ENCODE measurements around the gene ZNF385C. TPM values are rescaled to one million over a fixed set of nuclear protein-coding genes. Genes with fewer than 3 reads are reported as not detected.
"Not testable (repeated sequence)": the region's sequence is repeated elsewhere in the genome, so short reads cannot be mapped to it uniquely, and the experiment has no call there.

The ZNF385C gene
- total and polyA plus RNA-seq, 4 donors, result 0.03 to 0.19 (median 0.06) TPM; not detected in 1

DNA sequence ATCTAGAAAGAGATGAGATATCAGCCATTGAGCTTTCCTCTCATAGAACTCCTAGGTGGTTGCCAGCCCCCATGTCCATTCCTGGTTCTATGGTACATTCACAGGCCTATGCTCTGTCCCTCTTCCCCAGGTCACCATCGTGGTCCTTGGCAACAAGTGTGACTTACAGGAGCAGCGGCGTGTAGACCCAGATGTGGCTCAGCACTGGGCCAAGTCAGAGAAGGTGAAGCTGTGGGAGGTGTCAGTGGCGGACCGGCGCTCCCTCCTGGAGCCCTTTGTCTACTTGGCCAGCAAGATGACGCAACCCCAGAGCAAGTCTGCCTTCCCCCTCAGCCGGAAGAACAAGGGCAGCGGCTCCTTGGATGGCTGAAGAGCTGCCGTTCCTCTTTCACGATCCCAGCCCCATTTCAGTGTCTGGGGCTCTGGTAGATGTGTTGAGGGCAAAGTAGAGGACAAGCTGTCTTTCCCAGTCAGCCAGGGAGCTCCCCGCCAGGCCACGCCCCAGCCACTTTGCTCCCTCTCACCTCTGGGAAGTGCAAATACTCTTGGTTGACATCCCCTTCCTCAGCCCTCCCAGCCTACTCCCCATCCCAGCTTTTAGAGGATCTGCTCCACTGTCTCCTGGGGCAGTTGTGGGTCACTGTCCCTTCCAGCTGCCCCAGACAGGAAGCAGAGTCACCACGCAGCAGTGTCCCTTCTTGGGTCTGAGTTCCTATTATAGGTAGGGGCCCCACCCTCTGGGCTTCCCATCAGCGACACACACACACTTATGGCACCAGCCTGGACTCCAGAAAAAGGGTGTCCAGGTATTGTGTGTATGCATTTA is 74.5 kb downstream of the ZNF385C start:
- no peaks in the 10 kb centered on the region for H3K27me3 ChIP-seq (ENCODE audit: control insufficient read depth in 4 of 4, insufficient read depth in 4 of 4, low read length in 3 of 4)
- WGBS, result 46% methylated on average over 15 of the region's 15 CpGs
- H3K9me3 ChIP-seq (ENCODE audit: control insufficient read depth in 4 of 4, low read length in 3 of 4), result no peaks in the 10 kb centered on the region
- peak overlapping the region; percentile 51 to 59 for H3K27ac ChIP-seq (ENCODE audit: low read depth in 1 of 2, low read length in 2 of 2)
- H3K4me3 ChIP-seq (ENCODE audit: low read depth in 1 of 3, low read length in 3 of 3), result no peak overlapping the region
- peaks cover 14 to 45% (median 39%) of the 10 kb centered on the region in 4 donors for H3K4me1 ChIP-seq (ENCODE audit: control insufficient read depth in 4 of 4, insufficient read depth in 4 of 4, low read length in 3 of 4)
- no peak for DNase-seq (ENCODE audit: low spot score)
- TF ChIP-seq JUND (IDR thresholded peaks at IDR 0.05) (no peak), YY1 (IDR thresholded peaks at IDR 0.05) (peak; percentile 6)
- H3K36me3 ChIP-seq (ENCODE audit: control insufficient read depth in 4 of 4, insufficient read depth in 3 of 4, low read depth in 1 of 4, low read length in 3 of 4), result peaks cover 3 to 8% (median 7%) of the 10 kb centered on the region in 4 donors
- no peak overlapping the region for H3K9ac ChIP-seq (ENCODE audit: low read depth in 1 of 2, low read length in 2 of 2)

DNA sequence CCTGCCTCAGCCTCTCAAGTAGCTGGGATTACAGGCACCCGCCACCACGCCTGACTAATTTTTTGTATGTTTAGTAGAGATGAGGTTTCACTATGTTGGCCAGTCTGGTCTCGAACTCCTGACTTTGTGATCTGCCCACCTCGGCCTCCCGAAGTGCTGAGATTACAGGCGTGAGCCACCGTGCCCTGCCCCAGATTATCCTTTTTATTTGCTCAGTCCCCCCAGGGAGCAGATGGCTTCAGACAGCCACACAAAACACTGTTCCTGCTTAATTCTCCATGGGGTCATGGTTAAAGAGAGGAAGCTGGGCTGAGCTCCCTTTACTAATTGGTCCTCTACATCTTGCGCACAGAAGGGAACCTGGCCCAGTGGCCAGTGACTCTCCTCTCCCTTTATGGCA is 77.4 kb downstream of the ZNF385C start:
- not testable (repeated sequence) for H3K36me3 ChIP-seq (ENCODE audit: control insufficient read depth in 4 of 4, insufficient read depth in 3 of 4, low read depth in 1 of 4, low read length in 3 of 4); H3K27me3 ChIP-seq (ENCODE audit: control insufficient read depth in 4 of 4, insufficient read depth in 4 of 4, low read length in 3 of 4); H3K9me3 ChIP-seq (ENCODE audit: control insufficient read depth in 4 of 4, low read length in 3 of 4); H3K27ac ChIP-seq (ENCODE audit: low read depth in 1 of 2, low read length in 2 of 2); DNase-seq (ENCODE audit: low spot score)
- peak overlapping the region; percentile 21 to 97 for H3K9ac ChIP-seq (ENCODE audit: low read depth in 1 of 2, low read length in 2 of 2)
- H3K4me1 ChIP-seq (ENCODE audit: control insufficient read depth in 4 of 4, insufficient read depth in 4 of 4, low read length in 3 of 4), result peaks cover 14 to 55% (median 49%) of the 10 kb centered on the region in 4 donors
- H3K4me3 ChIP-seq (ENCODE audit: low read depth in 1 of 3, low read length in 3 of 3), result peak overlapping the region in 2 of 3 donors; percentile 71 to 82
- WGBS, result 75% methylated on average over 8 of the region's 8 CpGs

DNA sequence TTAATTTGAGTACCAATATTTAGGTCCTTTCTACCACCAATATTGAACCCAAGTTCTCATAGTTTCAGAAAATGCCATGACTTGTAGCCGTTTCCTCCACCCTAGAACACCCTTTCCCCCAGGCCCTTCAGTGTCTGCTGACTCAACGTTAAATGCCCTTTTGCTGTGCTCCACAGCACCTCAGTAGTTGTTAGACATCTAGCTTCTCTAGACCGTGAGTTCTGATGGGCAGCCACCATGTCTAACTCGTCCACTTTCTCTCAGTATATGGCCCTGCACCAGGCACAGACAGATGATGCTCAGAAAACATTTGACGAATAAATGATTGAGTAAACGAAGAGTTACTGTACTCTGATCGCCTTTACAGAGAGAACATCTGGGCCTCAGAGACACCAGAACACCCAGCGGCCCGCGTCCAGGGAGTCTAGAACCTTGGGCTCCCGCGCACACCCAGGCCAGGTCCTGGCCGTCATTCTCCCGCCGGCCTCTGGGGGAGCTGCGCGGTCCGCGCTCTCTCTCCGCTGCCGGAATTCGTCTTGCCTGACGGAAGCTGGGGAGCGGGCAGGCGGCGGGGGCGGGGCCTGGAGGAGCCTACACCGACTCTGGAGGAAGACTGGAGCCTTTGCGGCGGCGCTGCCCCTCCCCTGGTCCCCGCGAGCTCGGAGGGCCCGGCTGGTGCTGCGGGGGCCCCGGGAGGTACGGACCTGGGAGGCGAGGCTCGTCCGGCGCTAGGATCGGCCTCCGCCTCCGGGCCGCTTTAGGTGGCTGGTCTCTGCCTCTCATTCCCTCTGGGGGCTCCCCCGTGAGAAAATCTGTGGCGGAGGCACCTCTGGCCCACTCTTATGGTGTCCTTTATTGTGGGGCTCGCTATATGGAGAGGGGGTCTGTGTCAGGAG is 78.5 kb downstream of the ZNF385C start, which contains the start of gene NKIRAS2:
Gene NKIRAS2 (plus strand): TSS at position 582 of the 896 bp plus-strand sequence. CDS start 1,488 bp downstream, outside the sequence.
- peak; percentile 93 for DNase-seq (ENCODE audit: low spot score)
- TF ChIP-seq FOXA1 (IDR thresholded peaks at IDR 0.05), result no peak
- TF ChIP-seq HNF4G (IDR thresholded peaks at IDR 0.05), result no peak
- TF ChIP-seq, protein P1, sequence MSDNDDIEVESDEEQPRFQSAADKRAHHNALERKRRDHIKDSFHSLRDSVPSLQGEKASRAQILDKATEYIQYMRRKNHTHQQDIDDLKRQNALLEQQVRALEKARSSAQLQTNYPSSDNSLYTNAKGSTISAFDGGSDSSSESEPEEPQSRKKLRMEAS (IDR thresholded peaks at IDR 0.05), result no peak
- TF ChIP-seq FOXA2 (IDR thresholded peaks at IDR 0.05), result no peak
- TF ChIP-seq, protein P2, sequence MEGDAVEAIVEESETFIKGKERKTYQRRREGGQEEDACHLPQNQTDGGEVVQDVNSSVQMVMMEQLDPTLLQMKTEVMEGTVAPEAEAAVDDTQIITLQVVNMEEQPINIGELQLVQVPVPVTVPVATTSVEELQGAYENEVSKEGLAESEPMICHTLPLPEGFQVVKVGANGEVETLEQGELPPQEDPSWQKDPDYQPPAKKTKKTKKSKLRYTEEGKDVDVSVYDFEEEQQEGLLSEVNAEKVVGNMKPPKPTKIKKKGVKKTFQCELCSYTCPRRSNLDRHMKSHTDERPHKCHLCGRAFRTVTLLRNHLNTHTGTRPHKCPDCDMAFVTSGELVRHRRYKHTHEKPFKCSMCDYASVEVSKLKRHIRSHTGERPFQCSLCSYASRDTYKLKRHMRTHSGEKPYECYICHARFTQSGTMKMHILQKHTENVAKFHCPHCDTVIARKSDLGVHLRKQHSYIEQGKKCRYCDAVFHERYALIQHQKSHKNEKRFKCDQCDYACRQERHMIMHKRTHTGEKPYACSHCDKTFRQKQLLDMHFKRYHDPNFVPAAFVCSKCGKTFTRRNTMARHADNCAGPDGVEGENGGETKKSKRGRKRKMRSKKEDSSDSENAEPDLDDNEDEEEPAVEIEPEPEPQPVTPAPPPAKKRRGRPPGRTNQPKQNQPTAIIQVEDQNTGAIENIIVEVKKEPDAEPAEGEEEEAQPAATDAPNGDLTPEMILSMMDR (IDR thresholded peaks at IDR 0.05; ENCODE audit: low read depth, low read length, missing input control), result peak; percentile 90
- peak in 1 of 2 donors; percentile 9 for TF ChIP-seq JUND (IDR thresholded peaks at IDR 0.05)
- TF ChIP-seq RAD21 (IDR thresholded peaks at IDR 0.05), result peak; percentile 56 to 72
- TF ChIP-seq SP1 (IDR thresholded peaks at IDR 0.05), result peak; percentile 41
- TF ChIP-seq EGR1 (IDR thresholded peaks at IDR 0.05; ENCODE audit: low read depth in 2 of 2), result peak in 1 of 2 donors; percentile 67
- TF ChIP-seq, protein P3, sequence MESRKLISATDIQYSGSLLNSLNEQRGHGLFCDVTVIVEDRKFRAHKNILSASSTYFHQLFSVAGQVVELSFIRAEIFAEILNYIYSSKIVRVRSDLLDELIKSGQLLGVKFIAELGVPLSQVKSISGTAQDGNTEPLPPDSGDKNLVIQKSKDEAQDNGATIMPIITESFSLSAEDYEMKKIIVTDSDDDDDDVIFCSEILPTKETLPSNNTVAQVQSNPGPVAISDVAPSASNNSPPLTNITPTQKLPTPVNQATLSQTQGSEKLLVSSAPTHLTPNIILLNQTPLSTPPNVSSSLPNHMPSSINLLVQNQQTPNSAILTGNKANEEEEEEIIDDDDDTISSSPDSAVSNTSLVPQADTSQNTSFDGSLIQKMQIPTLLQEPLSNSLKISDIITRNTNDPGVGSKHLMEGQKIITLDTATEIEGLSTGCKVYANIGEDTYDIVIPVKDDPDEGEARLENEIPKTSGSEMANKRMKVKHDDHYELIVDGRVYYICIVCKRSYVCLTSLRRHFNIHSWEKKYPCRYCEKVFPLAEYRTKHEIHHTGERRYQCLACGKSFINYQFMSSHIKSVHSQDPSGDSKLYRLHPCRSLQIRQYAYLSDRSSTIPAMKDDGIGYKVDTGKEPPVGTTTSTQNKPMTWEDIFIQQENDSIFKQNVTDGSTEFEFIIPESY (IDR thresholded peaks at IDR 0.05), result no peak
- TF ChIP-seq GABPA (IDR thresholded peaks at IDR 0.05 in 1 of 2, conservative IDR thresholded peaks at IDR 0.05 in 1 of 2), result peak; percentile 57 to 93
- peak; percentile 61 for TF ChIP-seq YY1 (IDR thresholded peaks at IDR 0.05)
- peak in 1 of 2 donors; percentile 22 for TF ChIP-seq HNF4A (conservative IDR thresholded peaks at IDR 0.05)
- TF ChIP-seq, protein P4, sequence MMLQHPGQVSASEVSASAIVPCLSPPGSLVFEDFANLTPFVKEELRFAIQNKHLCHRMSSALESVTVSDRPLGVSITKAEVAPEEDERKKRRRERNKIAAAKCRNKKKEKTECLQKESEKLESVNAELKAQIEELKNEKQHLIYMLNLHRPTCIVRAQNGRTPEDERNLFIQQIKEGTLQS (IDR thresholded peaks at IDR 0.05), result no peak
- TF ChIP-seq TAF1 (conservative IDR thresholded peaks at IDR 0.05), result no peak
- no peak for TF ChIP-seq NR2F2 (IDR thresholded peaks at IDR 0.05)
- TF ChIP-seq RXRA (IDR thresholded peaks at IDR 0.05), result no peak
- H3K27me3 ChIP-seq (ENCODE audit: control insufficient read depth in 4 of 4, insufficient read depth in 4 of 4, low read length in 3 of 4), result no peaks in the 10 kb centered on the region
- H3K9ac ChIP-seq (ENCODE audit: low read depth in 1 of 2, low read length in 2 of 2), result peak within 1 kb of the TSS; percentile 75 to 97
- H3K36me3 ChIP-seq (ENCODE audit: control insufficient read depth in 4 of 4, insufficient read depth in 3 of 4, low read depth in 1 of 4, low read length in 3 of 4), result peaks cover 3 to 8% (median 7%) of the 10 kb centered on the region in 4 donors
- H3K4me3 ChIP-seq (ENCODE audit: low read depth in 1 of 3, low read length in 3 of 3), result peak within 1 kb of the TSS; percentile 71 to 87 (median 82)
- peaks cover 6 to 55% (median 46%) of the 10 kb centered on the region in 4 donors for H3K4me1 ChIP-seq (ENCODE audit: control insufficient read depth in 4 of 4, insufficient read depth in 4 of 4, low read length in 3 of 4)
- no peaks in the 10 kb centered on the region for H3K9me3 ChIP-seq (ENCODE audit: control insufficient read depth in 4 of 4, low read length in 3 of 4)
- 7% methylated on average over 49 of the region's 49 CpGs for WGBS
- peak within 1 kb of the TSS; percentile 57 to 65 for H3K27ac ChIP-seq (ENCODE audit: low read depth in 1 of 2, low read length in 2 of 2)
